Epidermal melanocyte (primary cell): ENCODE measurements around the gene SLC30A4.
A peak's percentile ranks its signal among the peaks of the same experiment; 100 is the strongest.

Experiments
- DNase-seq: peaks from one replicate; pipeline ENCODE4 v3.0.0; 2011; ENCODE audit warnings: low spot score; ENCODE audit not compliant: insufficient read length

Gene SLC30A4

DNA sequence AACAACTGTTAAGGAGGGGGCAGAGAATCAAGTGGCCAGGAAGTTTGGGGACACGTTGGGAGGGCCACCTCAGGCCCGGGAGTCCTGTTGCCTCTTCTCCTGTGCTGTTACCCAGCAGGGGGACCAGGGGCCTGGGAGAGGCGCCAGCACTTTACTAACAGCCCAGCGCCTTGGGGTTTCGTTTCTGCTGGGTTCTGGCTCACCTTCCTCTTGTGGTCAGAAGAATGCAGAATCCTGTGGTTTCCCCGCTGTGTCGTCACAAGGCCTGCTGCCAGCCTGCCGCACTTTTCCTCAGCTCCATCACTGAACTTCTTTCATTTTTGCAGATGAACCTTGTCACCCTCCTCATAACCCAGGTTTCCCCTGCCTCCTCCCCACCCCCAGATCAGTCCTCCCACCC, 67.7 kb downstream of the SLC30A4 start:
- DNase-seq: peak; percentile 47

DNA sequence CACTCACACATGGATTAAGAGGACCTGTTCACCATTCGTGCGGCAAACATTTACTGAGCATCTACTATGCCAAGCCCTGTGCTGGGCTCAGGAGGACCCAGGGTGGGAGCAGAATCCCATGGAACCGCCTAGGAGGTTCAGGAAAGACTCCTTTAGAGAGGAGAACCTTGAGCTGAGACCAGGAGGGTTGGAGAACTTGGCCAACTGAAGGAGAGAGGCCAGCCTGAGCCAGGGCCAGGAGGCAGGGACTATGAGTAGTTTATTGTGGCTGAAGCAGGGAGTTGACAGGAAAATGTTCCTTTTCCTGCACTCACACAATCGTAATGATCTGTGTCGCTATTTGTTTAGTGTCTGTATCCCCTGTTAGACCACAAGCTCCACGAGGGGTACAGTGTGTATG, 71.3 kb downstream of the SLC30A4 start:
- DNase-seq: no peak

DNA sequence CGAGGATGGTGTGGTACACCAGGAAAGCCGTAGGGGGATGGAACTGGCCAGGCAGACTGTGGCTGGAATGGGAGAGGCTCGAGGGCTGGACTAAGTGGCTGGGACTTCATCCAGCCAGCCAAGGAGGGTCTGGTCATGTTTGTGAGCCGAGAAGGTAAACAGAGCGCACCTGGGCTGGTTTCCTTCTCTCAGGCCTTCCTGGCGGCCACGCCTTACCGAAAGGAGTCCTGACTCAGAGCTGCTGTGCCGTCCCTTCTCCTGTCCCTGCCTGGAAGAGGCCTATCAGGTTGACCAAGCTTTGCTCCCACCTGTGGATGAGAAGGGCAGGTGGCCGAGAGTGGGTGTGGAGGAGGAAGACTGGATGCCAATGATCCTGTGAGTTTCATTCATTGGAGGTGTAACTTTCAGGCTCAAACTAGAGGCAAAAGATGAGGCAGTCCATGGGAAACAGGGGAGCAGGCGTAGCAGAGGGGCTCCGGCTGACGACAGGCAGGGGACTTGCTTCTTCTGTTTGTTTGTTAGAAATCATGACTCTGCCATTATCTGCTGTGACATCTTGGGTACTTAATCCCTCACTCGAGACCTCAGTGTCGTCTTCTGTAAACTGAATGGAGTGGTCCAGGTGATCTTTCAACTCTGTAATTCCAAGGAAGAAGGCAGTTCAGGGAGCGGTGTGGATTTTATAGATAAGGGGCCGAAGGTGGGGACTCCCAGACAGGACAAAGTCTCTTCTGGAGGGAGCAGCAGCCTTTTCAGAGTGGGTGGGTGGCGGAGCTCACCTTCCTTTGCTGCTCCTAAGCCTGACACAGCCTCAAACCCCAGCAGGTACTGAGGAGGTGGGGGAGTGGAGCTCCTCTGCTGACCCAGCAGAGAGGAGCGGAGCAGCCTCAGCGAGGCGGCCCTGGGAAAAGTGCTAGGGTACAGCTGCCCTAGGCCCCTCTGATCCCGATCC, 72.4 kb downstream of the SLC30A4 start:
- no peak for DNase-seq

DNA sequence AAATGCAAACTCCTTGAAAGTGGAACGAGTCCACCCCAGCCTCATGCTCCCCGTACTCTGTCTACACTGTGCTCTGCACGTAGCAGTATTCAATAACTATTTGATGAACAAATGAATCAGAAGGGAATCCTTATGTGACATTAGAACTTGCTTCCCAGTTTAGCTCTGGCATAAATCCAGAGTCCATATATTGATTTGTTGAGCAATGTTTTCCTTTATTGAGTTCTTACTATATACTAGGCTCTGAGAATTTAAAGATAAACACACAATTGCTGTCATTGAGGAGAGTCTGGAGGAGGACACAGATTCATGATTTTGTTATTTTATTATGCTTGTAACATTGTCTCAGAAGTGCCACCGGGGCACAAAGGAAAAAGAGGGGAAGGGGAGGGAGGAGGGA, 73.2 kb downstream of the SLC30A4 start:
- no peak for DNase-seq

DNA sequence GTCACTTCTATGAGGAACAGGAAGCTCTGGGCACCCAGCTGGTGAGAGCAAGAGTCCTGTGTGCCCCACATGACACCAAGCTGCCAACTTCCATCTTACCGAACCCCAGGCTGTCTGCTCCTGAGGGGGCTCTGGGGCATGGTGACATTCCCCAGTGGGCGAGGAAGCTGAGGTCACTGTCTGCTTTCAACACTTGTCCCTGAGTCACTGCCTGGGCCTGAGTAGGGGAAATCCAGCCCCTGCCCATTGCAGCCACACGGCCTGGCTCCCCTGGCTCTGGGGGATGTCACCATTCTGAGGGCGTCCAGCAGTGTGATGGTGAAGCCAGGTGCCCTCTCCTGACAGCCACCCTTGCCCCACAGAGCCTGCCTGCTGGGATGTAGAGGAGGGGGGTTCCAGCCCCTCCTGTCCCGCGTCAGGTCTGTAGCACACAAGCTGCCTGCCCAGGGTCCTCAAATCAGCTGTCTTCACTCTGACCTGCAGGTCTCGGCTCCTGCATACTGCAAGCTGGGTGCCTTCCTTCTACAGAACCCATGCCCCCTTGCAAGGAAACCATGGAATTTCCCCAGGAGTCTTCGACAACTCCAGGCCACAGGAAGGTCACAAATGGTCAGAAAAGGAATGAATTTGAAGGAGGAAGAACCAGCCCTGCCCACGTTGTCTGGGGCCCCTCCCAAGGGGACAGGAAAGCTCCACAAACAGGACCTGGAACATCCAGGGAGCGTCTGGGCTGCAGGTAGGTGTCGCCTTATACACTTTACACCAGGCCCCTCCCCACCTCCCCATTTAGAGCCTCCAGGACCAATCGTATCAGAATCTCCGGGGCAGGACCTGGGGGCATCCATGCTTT, 74.3 kb downstream of the SLC30A4 start:
- no peak for DNase-seq

DNA sequence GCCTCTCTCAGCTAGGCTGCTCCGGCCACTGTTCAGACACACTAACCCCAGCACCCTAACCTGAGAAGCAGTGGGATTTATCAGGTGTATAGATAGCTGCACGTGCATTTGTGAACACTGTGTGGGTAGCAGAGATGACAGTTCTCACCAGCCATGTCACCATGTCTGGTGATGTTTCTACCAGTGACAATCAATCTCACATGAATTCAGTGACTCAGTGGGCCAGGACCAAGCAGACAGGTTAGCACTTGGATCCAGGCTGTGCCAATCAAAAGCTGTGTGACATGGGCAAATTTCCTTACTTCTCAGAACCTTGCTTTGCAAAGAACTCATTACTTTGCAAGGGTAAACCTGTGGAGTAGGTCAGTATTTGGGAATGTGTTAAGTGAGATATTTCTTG, 78.9 kb downstream of the SLC30A4 start:
- no peak for DNase-seq

DNA sequence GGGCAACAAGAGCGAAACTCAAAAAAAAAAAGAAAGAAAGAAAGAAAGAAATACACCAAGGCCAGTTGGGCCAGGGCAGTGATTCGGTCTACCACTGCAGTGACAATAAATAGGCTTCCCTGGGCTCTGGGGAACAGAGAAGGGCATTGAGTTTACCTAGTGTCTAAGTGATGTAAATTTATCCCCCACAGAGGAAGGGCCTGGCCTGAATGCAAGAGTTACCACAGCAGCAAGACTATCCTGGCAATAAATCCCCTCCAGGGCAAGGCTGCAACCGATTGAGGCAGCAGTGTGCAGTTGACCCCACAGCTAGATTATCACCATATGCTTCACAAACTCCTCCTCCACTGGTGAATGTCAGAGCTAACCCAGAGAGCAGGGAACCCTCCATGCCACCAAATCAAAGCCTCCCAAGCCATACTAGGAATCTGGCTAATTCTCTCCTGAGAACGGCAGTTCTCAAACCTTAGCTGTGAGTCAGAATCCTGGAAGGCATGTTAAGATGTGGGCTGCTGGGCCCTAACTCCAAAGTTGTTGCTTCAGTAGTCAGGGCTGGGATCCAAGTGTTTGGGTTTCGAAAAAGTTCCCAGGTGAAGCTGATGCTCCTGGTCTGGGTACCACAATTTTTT, 79.9 kb downstream of the SLC30A4 start:
- no peak for DNase-seq

DNA sequence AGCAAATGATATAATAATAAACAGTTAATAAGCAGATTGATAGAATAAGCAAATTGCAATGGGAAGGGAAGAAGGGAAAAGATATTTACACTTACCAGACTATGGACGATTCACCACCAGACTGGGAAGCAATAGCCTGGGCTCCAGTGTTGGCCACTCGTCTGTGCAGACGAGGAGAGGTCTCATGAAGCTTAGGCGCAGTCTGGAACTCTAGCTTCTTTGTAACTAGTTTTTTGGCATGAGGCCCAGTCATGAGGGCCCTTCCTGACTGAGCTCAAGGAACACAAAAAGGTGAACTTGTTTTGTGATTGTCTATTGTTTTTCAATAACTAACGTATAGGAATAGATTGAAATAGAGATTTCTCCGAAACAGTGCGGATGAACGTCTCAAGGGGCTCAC, 80.9 kb downstream of the SLC30A4 start:
- no peak for DNase-seq

DNA sequence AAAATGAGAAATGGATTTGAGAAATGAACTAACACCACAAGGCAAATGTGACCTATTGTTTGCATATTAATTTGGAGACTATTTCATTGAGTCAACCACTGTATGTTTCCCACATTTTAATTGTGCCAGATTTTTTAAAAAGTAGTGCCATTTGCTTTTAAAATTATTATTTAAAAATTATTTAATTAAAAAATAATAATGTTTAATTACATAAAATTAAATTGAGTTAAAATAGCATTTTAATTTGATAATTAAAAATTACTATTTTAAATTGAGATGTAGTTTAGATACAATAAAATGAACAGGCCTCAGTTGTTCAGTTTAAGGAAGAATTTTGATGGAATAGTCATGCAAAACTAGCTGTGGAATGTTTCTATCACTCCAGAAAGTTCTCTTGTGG, 81.5 kb downstream of the SLC30A4 start:
- no peak for DNase-seq

DNA sequence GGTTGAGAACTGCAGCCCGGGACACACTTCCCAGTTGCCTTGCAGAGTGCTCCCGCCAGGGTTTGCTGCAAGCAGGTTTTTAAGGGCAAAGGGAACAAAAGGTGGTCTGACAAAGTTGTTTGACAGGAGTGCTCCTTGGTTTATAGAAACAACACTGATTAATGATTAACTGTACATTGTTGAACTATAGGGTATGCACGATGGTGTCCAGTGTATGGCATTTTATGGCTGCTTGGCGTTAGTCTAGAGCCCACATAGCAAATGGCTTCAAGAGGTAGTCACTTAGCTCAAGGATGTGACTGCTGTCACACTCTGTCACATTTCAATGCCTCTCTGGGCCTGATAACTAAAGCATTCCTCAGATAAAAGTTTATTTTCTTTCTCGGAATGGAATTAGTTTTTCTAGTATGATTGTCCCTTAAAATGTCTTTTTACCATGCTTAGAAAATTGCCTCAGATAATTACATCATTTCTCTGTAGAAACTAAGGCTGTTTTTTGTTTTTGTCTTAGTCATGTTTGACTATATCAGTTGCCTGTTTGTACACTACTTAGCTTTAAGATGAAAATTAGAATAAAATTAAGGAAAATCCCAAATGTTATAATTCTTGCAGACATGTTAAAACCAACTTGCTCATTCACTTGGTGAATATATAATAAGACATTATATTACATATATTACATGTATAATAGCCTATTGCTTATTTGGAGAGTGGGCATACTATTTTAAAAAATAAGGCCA, 82.9 kb downstream of the SLC30A4 start:
- DNase-seq: no peak

DNA sequence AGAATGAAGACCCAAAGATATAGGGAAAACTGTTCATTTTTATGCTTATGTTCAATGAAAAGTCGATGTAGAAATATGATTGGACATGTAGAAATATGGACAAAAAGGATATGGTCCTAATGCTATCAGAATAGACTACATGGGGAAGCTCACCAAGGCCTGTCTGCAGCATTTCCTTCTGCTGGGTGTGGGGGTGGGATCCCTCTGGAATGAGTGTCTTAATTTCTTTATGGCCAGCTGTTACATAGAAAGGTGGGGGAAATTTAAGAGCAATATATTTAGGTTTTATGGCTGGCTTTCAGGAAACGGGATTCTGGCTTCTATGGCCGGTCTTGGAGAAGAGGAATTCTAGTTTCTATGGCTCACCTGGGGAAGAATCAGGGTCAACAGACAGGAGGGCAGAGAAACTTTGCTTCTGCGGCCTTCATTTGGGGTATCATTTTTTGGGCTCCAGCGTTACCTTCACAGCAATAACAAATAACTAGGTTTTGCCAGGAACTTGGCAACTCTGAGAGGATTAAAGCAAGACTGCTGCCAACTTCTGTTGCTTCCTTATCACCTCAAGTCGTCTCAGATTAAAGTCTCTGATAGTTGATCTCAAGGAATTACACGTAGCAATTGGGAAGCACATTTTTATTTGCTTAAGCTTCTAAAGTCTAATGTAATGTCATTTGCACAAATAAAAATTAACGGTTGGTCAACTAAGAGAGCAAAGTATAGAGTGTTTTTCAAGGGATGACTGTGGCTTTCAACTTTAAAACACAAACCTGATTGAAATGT, 87.2 kb downstream of the SLC30A4 start:
- DNase-seq: no peak

DNA sequence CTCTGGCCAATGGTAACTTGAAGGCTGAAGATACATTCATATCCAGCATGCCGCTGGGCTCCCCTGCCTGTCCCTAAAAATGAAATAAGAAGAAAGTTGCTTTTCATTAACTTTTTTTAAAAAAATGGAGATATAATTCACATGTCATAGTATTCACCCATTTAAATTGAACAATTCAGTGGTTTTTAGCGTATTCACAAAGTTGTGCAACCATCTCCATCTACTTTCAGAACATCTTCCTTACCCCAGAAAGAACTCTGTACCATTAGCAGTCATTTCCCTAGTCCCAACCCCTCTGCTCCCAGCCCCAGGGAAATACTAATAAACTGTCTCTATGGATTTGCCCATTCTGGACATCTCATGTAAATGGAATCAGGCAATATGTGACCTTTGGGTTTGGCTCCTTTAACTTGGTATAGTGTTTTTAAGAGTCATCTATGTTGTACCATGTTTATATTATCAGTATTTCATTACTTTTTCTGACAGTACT, 88.4 kb downstream of the SLC30A4 start:
- no peak for DNase-seq

DNA sequence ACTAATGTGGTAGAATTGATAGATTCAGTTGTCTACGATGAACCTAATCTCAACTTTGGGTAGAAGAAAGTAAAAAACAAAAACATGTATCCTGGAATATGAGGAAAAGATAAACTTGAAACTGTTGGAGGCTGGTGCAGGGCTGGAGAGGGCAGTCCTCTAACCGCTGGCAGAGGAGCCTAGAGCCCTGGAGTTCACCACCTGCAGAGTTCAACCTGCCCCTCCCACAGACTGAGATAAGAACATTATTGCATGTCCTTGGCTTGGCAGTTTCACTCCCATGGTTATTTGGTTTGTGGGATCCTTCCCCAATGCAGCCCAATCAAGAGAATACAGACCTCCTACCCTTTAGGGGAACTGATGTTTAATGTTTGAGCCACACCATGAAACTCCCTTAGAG, 91.0 kb downstream of the SLC30A4 start:
- no peak for DNase-seq

DNA sequence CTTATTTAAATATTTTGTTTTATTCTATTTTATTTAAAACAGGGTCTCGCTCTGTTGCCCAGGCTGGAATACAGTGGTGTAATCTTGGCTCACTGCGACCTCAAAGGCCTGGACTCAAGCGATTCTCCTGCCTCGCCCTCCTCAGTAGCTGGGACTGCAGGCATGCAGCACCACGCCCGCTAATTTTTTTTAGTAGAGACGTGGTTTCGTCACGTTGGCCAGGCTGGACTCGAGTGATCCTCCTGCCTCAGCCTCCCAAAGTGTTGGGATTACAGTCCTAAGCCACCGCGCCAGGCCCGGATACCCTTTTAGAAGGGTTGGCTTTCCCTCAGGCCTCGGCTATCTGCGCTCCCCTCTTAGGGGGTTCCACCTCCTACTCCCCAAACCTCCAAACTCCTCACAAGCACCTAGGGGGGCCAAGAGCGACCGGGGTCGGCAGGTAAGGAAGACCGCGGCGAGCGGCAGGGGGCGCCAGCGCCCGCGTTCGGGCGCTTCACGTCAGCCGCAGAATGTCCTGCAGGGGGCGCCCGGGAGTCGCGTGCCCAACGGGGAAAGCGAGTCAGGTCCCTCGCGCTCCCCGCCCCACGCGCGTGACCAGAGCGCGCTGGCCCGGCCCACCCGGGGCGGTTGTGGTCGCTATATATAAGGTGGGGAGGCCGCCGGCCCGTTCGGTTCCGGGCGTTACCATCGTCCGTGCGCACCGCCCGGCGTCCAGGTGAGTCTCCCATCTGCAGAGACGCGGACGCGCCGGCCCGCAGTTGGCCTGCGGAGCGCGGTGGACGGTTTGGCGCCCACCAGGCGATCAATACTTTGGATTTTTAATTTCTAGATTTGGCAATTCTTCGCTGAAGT, 92.4 kb downstream of the SLC30A4 start:
- DNase-seq: peak; percentile 28
